B cell (primary cell): Measurements from ENCODE around the gene SPSB1.

Source experiments
- EZH2 ChIP-seq: IDR thresholded peaks from 2 replicates; pipeline ENCODE4 v1.6.1; 2012; ENCODE audit warnings: borderline replicate concordance, low read depth, mild to moderate bottlenecking, moderate library complexity, low read length; ENCODE audit not compliant: insufficient read depth, poor library complexity, severe bottlenecking
- TF ChIP-seq, protein P1 (sequence below): fragments of 200-600 bp; IDR thresholded peaks from one replicate; pipeline ENCODE4 v1.8.0; 2022; ENCODE audit warnings: antibody characterized with exemption, mild to moderate bottlenecking

GRCh38 chr1:9309991-9310390 is 17.3 kb downstream of the SPSB1 start:
- TF ChIP-seq EZH2 = no peak
- TF ChIP-seq, protein P1, sequence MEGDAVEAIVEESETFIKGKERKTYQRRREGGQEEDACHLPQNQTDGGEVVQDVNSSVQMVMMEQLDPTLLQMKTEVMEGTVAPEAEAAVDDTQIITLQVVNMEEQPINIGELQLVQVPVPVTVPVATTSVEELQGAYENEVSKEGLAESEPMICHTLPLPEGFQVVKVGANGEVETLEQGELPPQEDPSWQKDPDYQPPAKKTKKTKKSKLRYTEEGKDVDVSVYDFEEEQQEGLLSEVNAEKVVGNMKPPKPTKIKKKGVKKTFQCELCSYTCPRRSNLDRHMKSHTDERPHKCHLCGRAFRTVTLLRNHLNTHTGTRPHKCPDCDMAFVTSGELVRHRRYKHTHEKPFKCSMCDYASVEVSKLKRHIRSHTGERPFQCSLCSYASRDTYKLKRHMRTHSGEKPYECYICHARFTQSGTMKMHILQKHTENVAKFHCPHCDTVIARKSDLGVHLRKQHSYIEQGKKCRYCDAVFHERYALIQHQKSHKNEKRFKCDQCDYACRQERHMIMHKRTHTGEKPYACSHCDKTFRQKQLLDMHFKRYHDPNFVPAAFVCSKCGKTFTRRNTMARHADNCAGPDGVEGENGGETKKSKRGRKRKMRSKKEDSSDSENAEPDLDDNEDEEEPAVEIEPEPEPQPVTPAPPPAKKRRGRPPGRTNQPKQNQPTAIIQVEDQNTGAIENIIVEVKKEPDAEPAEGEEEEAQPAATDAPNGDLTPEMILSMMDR = no peak
